ENCODE results near the gene SYNE4. TPM values are rescaled to one million over a fixed set of nuclear protein-coding genes. Genes with fewer than 3 reads are reported as not detected.
"Not testable (repeated sequence)": the region's sequence is repeated elsewhere in the genome, so short reads cannot be mapped to it uniquely, and the experiment has no call there.

The SYNE4 gene
- total and polyA plus RNA-seq, 10 donors = 0.54 to 1.6 (median 0.89) TPM; not detected in 1

DNA sequence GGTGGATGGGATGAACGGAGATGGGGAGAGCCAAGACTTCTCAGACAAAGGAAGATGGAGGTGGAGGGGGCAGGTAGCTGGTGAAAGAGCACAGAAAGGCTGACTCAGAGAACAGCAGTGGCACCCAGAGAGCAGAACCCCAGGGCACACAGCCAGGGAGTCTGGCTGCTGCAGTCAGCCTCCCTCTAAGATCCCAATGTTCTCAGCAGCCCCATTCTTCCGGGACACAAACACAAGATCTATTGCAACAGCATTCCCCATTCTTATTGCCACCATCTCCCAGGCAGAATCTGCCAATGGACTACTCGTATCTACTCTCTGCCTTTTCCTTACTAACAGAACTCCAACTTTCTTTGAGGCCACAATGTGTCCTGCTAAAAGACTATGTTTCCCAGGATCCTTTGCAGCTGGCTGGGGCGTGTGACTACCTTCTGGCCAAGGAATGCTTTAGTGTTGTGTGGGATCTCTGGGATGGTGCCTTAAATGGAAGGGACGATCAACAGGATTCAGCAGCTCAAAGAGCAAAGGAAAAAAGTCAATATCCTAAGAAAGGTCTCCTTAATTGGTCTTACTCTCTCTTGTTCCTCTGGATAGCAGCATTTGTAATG, 37.9 kb upstream of the SYNE4 start:
- peaks cover 0 to 10% (median 0%) of the 10 kb centered on the region in 6 donors for H3K36me3 ChIP-seq
- TF ChIP-seq, protein P1, sequence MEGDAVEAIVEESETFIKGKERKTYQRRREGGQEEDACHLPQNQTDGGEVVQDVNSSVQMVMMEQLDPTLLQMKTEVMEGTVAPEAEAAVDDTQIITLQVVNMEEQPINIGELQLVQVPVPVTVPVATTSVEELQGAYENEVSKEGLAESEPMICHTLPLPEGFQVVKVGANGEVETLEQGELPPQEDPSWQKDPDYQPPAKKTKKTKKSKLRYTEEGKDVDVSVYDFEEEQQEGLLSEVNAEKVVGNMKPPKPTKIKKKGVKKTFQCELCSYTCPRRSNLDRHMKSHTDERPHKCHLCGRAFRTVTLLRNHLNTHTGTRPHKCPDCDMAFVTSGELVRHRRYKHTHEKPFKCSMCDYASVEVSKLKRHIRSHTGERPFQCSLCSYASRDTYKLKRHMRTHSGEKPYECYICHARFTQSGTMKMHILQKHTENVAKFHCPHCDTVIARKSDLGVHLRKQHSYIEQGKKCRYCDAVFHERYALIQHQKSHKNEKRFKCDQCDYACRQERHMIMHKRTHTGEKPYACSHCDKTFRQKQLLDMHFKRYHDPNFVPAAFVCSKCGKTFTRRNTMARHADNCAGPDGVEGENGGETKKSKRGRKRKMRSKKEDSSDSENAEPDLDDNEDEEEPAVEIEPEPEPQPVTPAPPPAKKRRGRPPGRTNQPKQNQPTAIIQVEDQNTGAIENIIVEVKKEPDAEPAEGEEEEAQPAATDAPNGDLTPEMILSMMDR (IDR thresholded peaks at IDR 0.05 in 8 of 11, conservative IDR thresholded peaks at IDR 0.05 in 3 of 11) = no peak
- TF ChIP-seq POLR2AphosphoS5 (IDR thresholded peaks at IDR 0.05) (no peak), POLR2A (IDR thresholded peaks at IDR 0.05) (no peak)
- no peak overlapping the region for H3K4me3 ChIP-seq
- H3K9me3 ChIP-seq = no peaks in the 10 kb centered on the region
- WGBS, 5 donors = 87 to 96% (median 89%) methylated on average over 5 of the region's 5 CpGs
- peaks cover 0 to 6% (median 0%) of the 10 kb centered on the region in 6 donors for H3K4me1 ChIP-seq
- DNase-seq = no peak
- intact Hi-C loops (cut with DNase I; ENCODE audit: low total_unique reads) = no loop called here
- no peak overlapping the region for H3K27ac ChIP-seq
- no peaks in the 10 kb centered on the region for H3K27me3 ChIP-seq (replicated peaks in 1 of 7)

DNA sequence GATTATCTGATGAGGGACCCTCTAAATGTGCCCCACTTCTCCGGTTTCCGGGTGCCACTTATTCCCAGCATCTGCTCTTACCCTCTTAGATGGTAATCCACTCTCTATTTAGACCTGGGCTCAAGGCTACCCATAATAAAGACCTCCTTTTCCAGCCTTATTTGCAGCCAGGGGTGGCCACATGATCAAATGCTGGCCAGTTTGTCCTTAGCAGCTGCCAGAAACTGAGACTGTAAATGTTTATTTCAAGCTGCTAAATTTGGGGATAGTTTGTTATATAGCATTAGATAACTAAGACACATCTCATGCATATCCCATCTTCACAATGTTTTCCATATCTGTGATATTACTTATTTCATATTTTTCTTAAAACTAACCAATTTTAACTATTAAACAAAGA, 35.3 kb upstream of the SYNE4 start:
- no peak for TF ChIP-seq POLR2A (IDR thresholded peaks at IDR 0.05)
- TF ChIP-seq, protein P1 (IDR thresholded peaks at IDR 0.05 in 8 of 11, conservative IDR thresholded peaks at IDR 0.05 in 3 of 11) = no peak
- no peak for TF ChIP-seq POLR2AphosphoS5 (IDR thresholded peaks at IDR 0.05)
- no peaks in the 10 kb centered on the region for H3K9me3 ChIP-seq
- peaks cover 0 to 26% (median 6%) of the 10 kb centered on the region in 6 donors for H3K36me3 ChIP-seq
- intact Hi-C loops (cut with DNase I; ENCODE audit: low total_unique reads) = no loop called here
- peaks cover 0 to 10% (median 0%) of the 10 kb centered on the region in 6 donors for H3K4me1 ChIP-seq
- no peak overlapping the region for H3K4me3 ChIP-seq
- DNase-seq = no peak
- H3K27me3 ChIP-seq (replicated peaks in 1 of 7) = no peaks in the 10 kb centered on the region
- WGBS, 5 donors = 90 to 100% (median 94%) methylated on average over 2 of the region's 2 CpGs
- H3K27ac ChIP-seq = no peak overlapping the region

DNA sequence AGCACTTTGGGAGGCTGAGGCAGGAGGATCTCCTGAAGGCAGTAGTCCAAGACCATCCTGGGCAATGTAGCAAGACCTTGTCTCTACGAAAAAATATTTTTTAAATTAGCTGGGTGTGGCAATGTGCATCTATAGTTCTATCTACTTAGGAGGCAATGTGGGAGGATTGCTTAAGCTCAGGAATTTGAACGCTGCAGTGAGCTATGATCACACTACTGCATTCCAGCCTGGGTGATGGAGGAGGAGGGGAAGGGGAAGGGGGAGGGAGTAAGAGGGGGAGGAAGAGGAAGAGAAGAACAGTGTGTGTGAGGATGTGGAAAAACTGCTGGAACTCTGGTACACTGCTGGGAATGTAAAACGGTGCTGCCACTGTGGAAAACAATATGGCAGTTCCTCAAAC, 33.2 kb upstream of the SYNE4 start:
- H3K36me3 ChIP-seq = peaks cover 0 to 43% (median 13%) of the 10 kb centered on the region in 6 donors
- no peaks in the 10 kb centered on the region for H3K27me3 ChIP-seq (replicated peaks in 1 of 7)
- peaks cover 0 to 10% (median 0%) of the 10 kb centered on the region in 6 donors for H3K4me1 ChIP-seq
- H3K4me3 ChIP-seq = no peak overlapping the region
- 27 to 58% (median 48%) methylated on average over 3 of the region's 3 CpGs for WGBS, 5 donors
- H3K27ac ChIP-seq = peak overlapping the region in 7 of 8 donors; percentile 38 to 71 (median 53)
- DNase-seq = no peak
- TF ChIP-seq, protein P1 (IDR thresholded peaks at IDR 0.05 in 8 of 11, conservative IDR thresholded peaks at IDR 0.05 in 3 of 11) = no peak
- TF ChIP-seq POLR2AphosphoS5 (IDR thresholded peaks at IDR 0.05) (no peak), POLR2A (IDR thresholded peaks at IDR 0.05) (no peak)
- intact Hi-C loops (cut with DNase I; ENCODE audit: low total_unique reads) = no loop called here
- no peaks in the 10 kb centered on the region for H3K9me3 ChIP-seq

DNA sequence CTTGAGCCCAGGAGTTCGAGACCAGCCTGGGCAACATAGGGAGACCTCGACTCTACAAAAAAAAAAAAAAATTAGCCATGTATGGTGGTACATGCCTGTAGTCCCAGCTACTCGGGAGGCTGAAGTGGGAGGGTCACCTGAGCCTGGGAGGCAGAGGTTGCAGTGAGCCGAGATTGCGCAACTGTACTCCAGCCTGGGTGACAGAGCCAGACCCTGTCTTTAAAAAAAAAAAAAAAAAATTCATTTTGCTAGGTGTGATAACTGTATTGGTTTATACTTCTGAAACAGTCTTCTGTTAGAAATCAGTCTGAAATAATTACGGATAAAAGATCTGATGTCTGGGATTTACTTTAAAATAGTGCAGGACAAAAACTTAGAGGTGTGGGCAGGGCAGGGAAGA, 32.5 kb upstream of the SYNE4 start:
- 87 to 95% (median 92%) methylated on average over 6 of the region's 6 CpGs for WGBS, 5 donors
- H3K27ac ChIP-seq = peak overlapping the region in 6 of 8 donors; percentile 32 to 71 (median 46)

More for the DNA sequence above, 32.5 kb upstream of the SYNE4 start:
- intact Hi-C loops (cut with DNase I; ENCODE audit: low total_unique reads); H3K27me3 ChIP-seq (replicated peaks in 1 of 7); DNase-seq; H3K4me3 ChIP-seq; H3K4me1 ChIP-seq; H3K9me3 ChIP-seq: not testable (repeated sequence)
- H3K36me3 ChIP-seq = peaks cover 0 to 43% (median 13%) of the 10 kb centered on the region in 6 donors
